Stimulated activated CD4-positive, alpha-beta T cell treated with anti-CD3 and anti-CD28 coated beads, Interleukin-2, amount 100 ng/mL, for 4 hours (primary cell): ENCODE measurements around the gene SKA3.
"Not testable (repeated sequence)": the region's sequence is repeated elsewhere in the genome, so short reads cannot be mapped to it uniquely, and the experiment has no call there.

Experiments used
- DNase-seq: peaks from one replicate; pipeline ENCODE4 v3.0.0-alpha.2; 2020; ENCODE audit warnings: low read depth

SKA3 gene

DNA sequence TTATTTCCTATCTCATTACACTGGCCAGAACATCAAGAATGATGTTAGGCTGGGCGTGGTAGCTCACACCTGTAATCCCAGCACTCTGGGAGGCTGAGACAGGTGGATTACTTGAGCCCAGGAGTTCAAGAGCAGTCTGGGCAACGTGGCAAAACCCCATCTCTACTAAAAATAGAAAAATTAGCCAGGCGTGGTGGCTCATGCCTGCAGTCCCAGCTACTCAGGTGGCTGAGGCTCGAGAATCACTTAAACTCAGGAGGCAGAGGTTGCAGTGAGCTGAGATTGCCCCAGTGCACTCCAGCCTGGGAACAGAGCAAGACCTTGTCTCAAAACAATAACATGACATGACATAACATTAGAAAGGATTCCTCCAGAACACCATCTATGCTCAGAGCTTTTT is 10.7 kb downstream of the SKA3 start:
- not testable (repeated sequence) for DNase-seq

DNA sequence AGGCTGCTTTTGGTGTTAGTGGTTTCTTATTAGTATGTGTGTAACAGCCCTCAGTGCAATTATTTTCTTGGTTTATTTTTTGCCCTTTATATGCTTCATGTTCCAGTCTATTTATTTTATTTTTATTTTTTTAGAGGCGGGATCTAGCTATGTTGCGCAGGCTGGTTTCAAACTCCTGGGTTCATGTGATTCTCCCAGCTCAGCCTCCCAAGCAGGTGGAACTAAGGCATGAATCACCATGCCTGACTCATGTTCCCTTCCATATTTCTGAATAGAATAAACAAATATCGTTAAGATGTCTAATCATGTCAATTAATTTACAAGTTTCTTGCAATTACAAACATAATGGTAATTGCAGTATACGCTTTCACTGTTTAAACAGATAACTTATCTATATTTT is 11.7 kb downstream of the SKA3 start:
- DNase-seq: no peak

DNA sequence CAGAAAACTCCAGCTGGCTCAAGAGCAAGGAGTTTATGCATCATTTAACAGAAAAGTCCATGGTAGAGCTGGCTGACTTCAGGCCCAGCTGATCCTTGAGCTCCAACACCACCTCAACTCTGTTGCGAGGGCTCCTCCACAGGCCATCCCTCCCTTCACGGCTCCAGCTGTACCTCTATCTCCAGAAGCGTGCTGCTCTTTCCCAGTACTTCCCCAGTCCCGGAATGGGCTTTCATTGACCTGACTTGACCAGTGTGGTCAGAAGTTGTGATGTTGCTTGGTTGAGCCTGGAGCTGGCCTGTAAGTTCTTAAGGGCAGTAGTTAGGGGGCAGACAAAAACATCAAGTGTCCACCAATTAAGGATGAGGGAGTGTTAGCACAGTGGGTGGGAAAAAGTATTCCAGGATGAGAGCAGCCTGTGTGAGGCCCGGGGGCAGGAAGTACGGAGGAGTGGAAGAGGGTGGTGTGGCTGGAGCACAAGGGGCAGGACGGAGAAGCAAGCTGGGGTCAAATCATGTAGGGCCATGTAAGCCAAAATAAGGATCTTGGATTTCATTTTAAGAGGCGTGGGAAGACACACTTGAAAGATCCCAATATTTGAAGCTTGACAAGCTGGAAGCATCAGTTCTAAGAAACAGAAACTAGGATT is 24.0 kb downstream of the SKA3 start:
- DNase-seq: no peak

DNA sequence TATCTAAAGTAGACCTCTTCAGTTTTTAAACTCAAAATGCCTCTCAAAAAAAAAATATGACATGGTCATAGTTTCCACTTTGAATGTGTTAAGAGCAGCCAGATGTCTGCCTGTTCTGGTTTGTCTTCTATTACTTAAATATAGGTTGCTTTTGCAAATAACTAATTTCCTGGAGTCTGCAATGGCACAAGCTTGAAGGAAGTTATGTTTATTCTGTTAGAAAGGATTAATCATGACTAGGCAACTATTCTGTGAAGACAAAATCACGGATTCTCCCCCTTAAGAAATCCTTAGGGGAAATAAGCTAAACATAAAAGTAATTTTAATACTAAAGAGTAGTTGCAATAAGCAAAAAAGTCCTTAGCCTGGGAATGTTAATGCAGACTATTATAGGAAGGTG is 26.3 kb downstream of the SKA3 start:
- DNase-seq: no peak

DNA sequence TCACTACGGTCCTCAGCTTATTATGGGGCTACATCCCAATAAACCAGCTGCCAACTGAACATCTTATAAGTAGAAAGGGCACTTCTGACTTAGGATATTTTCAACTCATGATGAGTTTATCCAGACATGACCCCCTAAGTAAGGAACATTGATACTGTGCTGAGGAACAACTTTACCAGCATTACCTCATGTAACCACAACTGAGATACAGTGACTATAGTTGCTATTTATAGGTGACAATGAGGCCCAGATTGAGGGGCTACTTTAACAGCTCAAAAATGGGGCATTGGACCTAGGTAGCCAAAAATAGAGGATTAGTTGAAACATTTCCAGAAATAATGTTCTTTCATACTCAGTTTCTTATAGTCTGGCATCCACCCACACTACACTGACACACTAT is 26.8 kb downstream of the SKA3 start:
- DNase-seq: no peak

DNA sequence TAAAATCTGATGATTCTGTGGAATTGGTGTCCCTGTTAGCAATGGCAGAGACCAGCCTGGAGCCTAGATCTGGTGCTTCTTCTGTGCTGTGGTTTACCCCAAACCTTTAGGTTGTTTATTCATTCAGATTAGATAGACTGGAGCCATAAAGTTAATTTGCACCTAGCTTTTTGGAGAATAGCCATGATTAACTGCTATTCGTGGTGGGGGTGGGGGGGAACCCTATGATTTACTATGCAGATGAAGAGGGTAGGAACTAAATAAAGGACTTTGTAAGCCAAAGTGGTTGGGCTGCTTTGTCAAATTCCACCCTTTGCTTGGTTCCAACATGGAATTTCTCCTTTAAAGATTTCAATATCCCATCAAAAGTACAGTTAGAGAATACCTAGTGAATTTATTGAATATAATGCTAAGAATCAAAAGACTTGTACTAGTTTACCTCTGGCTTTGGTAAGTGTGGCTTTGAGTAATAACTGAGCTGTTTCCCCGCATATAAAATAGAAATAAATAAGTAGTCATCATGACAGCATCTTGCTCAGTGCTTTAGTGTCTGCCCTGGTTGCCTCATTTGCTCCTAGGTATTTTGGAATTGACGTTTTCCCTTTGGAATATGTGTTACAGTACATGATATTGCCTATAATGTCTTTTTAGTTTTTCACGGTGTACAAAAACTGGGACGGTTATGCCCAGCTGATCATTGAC is 27.6 kb downstream of the SKA3 start:
- no peak for DNase-seq

DNA sequence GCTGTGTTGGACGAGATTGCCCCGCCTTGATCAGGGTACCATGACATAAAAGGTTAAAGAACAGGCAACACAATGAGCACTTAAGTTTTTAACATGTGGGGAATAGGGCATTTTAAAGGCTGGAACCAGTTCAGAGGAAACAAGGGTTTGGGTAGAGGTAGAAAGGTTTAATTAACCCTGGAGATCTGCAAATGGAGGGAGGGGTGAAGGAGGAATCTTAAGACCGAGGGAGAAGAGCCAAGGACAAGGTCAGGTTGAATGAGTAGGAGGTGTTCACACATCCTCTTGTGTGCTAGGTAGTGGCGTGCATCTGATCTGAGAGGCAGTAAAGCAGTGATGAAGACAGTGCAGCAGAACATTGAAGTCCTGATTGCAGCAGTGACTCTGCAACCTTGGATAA is 28.5 kb downstream of the SKA3 start:
- no peak for DNase-seq

DNA sequence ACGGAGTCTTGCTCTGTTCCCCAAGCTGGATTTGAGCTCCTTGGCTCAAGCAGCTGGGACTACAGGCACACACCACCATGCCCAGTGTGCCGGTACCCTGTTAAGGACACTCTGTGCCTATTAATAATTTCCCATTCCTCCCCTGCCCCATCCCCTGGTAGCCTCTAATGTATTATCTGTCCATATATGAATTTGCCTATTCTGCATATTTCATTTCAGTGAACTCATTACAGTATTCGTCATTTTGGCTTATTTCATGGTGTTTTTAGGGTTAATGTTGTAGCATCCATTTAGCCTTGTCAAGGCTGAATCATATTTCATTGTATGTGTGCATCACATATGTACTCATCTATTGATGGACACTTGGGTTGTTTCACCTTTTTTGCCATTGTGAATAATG is 33.6 kb downstream of the SKA3 start:
- no peak for DNase-seq

DNA sequence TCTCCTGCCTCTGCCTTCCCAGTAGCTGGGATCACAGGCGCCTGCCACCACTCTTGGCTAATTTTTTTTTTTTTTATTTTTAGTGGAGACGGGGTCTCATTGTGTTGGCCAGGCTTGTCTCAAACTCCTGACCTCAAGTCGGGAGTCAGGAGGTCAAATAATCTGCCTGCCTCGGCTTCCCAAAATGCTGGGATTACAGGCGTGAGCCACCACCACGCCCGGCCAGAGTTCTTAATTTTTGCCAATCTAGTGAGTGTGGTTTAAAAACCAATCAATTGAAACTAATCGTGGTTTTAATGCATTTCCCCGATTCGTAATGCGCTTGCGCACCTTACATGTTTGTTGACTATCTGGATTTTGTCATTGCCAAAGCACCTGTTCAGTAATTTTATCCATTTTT is 37.0 kb downstream of the SKA3 start:
- DNase-seq: no peak

DNA sequence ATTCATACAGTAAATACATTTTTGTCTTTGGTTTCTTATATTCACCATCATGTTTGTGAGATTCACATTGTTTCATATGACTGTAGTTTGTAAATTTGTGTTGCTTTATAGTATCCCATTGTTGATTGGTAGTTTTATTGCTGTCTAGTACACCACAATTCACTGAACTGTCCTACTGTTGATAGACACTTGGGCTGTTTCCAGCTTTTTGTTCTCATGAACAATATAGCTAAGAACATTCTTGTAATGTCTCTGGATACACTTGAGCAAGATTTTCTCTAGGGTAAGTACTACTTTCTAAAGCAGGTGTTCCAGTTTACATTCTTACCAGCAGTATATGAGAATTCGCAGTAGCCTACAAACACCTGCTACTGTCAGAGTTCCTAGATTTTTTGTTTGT is 37.8 kb downstream of the SKA3 start:
- DNase-seq: no peak

DNA sequence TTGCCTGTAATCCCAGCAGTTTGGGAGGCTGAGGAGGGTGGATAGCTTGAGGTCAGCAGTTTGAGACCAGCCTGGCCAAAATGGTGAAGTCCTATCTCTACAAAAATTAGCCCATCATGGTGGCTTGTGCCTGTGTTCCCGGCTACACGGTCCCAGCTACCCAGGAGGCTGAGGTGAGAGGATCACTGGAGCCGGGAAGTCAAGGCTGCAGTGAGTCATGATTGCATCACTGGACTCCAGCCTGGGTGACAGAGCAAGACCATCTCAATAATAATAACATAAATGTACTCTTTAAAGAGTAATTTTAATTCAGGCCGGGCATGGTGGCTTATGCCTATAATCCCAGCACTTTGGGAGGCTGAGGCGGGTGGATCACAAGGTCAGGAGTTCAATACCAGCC is 38.7 kb downstream of the SKA3 start:
- DNase-seq: no peak

DNA sequence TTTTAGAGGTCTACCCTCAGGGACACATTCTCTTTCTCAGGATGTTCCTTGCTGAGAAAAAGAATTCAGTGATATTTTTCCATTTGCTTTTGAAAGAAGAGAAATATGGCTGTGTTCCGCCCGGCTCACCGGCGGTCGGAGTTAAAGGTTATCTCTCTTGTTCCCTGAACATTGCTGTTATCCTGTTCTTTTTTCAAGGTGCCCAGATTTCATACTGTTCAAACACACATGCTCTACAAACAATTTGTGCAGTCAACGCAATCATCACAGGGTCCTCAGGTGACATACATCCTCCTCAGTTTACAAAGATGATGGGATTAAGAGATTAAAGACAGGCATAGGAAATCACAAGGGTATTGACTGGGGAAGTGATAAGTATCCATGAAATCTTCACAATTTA is 40.5 kb downstream of the SKA3 start:
- DNase-seq: not testable (repeated sequence)

DNA sequence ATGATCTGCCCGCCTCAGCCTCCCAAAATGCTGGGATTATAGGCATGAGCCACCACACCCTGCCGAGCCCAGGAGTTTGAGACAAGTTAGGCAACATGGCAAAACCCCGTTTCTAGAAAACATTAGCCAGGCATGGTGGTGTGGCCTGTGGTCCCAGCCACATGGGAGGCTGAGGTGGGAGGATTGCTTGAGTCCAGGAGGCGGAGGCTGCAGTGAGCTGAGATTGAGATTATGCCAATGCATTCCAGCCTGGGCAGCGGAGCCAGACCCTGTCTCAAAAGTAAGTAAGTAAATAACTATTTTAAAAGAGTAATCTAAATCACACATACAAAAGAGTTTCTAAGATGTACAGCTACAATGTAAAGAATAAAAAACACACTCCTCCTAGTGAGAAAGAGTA is 41.9 kb downstream of the SKA3 start:
- DNase-seq: no peak

DNA sequence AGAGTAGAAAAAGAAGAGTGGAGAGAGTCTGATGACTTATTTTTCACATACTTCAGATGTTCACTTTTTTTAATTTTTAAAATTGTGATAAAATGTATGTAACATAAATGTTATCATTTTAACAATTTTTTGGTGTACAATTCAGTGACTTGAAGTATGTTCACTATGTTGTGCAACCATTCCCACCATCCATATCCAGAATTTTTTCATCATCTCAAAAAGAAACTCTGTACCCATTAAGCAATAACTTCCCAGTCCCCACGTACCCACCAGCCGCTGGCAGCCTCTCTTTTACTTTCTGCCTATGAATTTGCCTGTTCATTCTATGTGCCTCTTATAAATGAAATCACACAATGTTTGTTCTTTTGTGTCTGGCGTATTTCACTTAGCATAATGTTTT is 43.3 kb downstream of the SKA3 start:
- no peak for DNase-seq

DNA sequence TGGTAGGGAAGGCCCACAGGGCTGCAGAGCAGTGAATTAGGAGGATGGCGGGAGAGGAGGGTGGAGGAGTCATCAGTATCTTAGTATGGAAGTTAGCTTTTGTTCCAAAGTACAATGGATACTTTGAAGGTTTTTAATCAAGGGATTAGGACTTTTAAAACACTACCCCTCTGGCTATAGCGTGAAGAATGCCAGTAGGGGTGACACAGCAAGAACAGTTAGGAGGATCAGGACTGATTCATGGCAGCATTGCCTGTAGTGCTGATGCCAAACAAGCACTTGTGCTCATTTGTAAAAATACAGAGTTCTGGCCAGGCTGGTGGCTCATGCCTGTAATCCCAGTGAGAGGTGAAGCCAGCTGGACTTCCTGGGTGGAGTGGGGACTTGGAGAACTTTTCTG is 46.2 kb downstream of the SKA3 start:
- DNase-seq: no peak

DNA sequence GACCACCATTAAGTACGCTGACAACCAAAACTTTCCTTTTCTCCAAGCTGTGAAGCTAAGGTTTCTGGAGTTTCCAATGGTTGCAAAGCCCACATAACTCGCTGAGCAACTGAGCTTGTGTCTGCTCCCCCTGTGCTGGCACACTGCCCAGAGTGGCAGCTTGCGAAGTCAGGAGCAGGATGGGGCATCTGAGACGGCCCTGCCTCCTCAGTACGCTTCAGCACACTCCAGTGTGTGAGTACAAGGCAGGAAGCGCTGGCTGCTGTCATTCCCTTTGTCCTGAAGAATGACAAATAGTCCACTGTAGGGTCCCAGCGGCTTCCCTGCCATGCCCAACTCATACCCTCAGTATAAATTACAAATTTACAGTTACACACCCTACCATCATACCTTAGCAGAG is 51.5 kb downstream of the SKA3 start:
- DNase-seq: no peak

DNA sequence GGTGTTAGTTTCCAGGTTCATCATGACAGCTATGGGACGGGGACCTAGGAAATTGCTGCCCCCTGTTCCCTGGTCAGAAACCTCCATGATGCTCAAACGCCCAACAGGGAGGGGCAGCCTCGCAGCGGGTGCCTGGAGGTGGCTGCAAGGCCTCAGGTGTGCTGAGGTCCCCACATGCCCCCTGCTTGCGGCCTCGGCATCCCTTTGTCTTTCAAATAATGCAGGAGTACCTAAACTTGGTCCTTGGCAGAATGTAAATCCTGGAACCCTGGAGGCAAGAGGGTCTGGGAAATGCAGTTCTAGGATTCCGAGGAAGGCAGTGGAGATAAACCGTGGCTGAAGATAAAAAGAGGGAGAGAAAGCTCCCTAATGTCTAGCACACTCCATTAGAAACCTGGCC is 52.4 kb downstream of the SKA3 start:
- no peak for DNase-seq

DNA sequence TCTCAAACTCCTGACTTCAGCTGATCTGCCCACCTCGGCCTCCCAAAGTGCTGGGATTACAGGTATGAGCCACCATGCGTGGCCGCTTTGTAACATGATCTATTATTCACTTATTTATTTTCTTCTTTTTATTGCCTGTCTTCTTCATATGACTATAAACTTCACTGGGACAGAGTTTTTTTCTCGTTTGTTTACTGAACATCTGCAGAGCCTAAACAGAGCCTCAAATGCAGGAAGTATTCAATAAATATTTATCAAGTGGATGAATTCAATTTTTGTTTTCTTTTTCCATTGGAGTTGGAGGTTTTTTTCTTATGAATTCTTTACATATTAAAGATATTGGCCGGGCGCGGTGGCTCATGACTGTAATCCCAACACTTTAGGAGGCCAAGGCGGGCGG is 54.7 kb downstream of the SKA3 start:
- no peak for DNase-seq

DNA sequence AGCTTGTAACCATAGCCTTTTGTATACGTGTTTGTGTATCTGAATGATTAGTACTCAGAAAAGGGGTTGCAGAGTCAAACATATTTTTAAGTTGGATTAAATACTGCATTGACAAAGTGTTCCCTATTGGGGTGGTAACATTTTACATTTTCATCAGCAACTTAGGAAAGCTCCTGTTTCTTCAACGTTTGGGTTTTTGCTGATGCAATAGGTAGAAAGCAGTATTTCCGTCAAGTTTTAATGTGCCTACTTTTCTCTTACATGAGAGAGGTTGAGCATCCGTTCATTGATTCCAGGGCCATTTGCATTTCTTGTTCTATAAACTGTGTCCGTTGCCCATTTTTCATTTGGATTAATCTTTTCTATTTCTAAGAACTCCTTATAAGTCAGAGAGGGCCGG is 56.2 kb downstream of the SKA3 start:
- DNase-seq: no peak

DNA sequence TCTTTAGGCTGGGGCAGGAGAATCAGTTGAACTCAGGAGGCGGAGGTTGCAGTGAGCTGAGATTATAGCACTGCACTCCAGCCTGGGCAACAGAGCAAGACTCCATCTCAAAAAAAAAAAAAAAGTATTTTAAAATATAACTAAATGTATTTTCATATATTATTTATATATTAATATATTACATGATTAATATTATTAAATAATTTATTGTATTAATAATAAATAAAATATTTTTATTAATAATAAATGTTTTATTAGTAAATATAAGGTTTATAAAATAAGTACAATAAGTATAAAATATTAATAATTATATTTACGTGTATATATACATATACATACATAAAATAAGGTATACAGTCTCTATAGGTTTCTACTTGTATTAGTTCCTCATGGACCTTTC is 56.8 kb downstream of the SKA3 start:
- DNase-seq: no peak

DNA sequence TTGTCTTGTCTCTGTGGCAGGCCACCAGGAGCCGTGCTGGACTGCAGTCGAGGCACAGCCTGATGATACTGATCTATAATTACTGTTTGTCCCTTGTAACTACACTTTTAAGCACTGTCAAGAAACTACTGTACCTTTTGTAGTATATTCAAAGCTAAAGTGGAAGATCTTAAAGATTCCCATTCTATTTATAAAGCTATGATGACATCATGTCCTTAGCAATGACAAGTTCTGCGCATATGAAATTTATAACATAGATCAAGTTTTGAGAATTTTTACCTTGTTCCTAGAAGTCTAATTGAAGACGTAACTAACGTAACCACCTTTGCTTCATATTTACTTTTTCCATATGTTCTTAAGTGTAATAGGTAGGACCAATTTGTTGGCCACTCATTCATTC is 58.2 kb downstream of the SKA3 start:
- no peak for DNase-seq

DNA sequence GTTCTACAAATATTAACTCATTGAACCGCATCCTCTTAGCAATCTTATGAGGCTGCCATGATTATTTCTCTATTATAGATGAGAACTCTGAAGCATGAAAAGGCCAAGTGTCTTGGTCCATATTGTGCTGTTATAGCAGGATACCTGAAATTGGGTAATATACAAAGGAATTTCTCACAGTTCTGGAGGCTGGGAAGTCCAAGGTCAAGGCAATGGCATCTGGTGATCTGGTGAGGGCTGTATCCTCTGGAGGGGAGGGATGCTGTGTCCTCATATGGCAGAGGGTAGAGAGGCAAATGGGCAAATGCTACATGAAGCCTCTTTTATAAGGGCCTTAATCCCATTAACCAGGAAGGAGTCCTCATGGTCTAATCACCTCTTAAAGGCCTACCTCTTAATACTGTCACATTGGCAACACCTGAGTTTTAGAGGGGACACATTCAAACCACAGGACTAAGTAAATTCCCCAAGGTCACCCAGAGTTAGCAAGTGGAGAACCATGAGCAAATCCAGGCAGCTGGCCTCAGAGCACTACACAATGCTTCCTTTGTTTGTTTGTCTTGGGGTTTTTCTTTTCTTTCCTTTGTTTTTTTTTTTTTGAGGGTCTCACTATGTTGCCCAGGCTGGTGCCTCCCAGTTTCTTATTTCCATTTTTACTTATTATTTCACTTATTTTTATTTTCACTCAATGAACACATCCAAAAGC is 59.1 kb downstream of the SKA3 start:
- no peak for DNase-seq

DNA sequence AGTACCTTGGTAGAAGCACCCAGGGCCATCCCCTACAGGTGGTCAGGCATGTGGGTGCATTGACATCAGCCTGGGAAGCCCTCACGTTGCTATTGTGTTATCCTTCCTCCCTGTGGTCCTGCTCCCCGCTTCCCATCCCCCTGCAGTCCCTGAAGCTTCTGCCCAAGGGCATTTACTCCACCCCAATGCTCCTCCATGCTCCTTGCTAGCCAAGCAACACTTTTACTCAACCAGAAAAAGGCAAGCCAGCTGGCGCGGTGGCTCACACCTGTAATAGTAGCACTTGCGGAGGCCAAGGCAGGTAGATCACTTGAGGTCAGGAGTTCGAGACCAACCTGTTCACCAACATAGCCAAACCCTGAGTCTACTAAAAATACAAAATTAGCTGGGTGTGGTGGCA is 60.2 kb downstream of the SKA3 start:
- no peak for DNase-seq

DNA sequence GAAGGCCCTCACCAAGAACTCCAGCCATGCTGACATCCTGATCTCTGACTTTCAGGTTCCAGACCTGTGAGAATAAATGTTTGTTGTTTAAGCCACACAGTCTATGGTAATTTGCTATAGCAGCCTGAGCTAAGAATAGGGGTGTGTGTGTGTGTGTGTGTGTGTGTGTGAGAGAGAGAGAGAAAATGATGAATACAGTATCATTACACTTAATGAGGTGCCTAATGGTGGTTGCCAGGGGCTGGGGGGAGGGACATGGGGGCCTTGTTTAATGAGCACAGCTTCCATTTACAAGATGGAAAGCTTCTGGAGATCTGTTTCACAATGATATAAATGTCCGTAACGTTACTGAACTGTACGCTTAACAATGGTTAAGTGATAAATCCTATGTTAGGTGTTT is 61.1 kb downstream of the SKA3 start:
- no peak for DNase-seq
